ENCODE measurements around the gene STK24.

The STK24 gene

DNA sequence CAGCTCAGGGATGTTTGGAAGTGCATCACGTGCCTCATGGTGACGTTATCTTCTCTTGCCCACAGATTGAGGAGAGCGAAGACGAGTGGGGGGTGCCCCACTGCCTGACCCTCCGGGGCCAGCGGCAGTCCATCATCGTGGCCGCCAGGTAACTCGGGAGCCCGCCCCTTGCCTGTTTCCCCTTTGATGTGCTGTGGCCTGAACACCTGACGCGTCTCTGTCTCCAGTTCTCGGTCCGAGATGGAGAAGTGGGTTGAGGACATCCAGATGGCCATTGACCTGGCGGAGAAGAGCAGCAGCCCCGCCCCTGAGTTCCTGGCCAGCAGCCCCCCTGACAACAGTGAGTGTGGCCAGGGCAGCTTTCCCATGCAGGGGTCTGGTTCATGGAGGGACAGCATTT is 137.0 kb downstream of the STK24 start:
- Mint-ChIP-seq H3K9me3 (no peaks in the 10 kb centered on the region), H3K4me3 (no peak overlapping the region), H3K36me3 (ENCODE audit: low read depth) (peaks cover 55% of the 10 kb centered on the region), H3K27me3 (ENCODE audit: low read depth, poor library complexity) (no peaks in the 10 kb centered on the region), H3K27ac (peak overlapping the region; percentile 29), H3K4me1 (peaks cover 43% of the 10 kb centered on the region)
- DNase-seq: no peak
- TF ChIP-seq, protein P1, sequence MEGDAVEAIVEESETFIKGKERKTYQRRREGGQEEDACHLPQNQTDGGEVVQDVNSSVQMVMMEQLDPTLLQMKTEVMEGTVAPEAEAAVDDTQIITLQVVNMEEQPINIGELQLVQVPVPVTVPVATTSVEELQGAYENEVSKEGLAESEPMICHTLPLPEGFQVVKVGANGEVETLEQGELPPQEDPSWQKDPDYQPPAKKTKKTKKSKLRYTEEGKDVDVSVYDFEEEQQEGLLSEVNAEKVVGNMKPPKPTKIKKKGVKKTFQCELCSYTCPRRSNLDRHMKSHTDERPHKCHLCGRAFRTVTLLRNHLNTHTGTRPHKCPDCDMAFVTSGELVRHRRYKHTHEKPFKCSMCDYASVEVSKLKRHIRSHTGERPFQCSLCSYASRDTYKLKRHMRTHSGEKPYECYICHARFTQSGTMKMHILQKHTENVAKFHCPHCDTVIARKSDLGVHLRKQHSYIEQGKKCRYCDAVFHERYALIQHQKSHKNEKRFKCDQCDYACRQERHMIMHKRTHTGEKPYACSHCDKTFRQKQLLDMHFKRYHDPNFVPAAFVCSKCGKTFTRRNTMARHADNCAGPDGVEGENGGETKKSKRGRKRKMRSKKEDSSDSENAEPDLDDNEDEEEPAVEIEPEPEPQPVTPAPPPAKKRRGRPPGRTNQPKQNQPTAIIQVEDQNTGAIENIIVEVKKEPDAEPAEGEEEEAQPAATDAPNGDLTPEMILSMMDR (IDR thresholded peaks at IDR 0.05): no peak

DNA sequence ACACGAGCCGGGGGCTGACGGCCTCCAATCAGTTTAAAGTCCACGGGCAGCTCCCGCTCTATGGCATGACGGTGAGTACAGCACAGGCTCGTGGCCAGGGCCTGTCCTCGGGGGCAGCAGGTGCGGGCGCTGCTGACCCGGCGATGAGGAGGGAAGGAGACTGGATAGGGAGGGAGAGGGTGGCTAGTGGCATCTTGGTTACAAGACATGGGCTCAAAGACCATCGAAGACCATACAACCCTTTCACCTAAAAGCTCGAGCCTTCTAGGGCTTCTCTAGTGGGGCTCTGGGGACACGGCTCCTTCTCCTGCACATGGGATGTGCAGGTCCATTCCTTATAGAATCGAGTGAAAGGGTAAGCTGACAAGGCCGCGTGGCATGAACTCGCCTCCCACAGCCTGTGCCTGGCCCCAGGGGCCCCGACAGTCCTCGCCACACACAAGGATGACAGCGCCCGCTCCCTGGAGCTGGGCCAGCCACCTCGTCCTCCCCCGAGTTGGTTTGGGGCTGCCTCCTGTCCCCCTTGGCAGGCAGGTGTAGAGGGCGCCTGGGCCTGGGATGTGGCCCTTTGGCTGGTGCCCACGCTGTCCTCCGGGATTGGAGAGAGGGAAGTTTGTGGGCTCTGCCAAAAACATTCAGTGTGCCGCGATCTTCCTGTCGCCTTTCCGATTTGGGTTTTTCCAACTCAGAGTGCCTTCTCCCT is 137.6 kb downstream of the STK24 start:
- Mint-ChIP-seq H3K9me3 (no peaks in the 10 kb centered on the region), H3K36me3 (ENCODE audit: low read depth) (peaks cover 55% of the 10 kb centered on the region), H3K4me1 (peaks cover 41% of the 10 kb centered on the region), H3K27me3 (ENCODE audit: low read depth, poor library complexity) (no peaks in the 10 kb centered on the region), H3K4me3 (no peak overlapping the region), H3K27ac (peak overlapping the region; percentile 29)
- TF ChIP-seq, protein P1 (IDR thresholded peaks at IDR 0.05): no peak
- DNase-seq: no peak

DNA sequence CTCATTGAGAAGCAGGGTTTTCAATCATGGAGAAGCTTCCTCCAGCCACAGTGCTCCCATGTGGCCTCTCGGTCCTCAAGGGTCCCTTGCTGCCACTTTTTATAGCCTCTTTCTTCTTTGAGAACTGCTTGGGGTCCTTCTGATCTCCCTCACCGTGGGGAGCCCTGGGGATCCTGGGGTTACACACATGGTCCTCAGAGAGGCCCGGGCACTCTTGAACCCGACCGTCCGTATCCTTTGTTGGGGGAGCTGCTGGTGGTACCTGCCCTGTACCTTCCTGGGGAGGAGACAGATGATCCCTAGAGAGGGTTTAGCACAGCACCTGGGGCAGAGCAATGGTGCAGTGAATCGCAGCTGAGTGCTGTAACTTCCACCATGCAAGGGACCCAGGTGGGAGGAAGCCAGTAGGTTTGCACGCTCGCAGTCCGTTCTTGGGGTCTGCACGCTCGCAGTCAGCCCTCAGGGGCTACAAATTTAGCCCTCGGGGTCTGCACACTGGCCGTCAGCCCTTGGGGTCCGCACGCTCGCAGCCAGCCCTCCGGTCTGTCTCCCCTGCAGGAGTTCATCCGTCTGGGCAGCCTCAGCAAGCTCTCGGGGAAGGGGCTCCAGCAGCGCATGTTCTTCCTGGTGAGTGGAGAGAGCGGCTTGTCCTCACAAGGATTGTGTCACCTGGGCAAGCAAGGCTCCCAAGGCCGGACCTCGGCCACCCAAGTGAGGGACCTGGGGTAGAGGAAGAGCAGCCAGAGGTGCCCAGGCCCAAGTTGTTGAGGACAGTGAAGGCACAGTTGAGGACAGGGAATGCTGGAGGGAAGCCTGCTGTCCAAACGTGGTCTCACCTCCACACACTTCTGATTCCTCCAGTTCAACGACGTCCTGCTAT is 138.4 kb downstream of the STK24 start:
- Mint-ChIP-seq H3K36me3 (ENCODE audit: low read depth) (peaks cover 59% of the 10 kb centered on the region), H3K27me3 (ENCODE audit: low read depth, poor library complexity) (no peaks in the 10 kb centered on the region), H3K27ac (no peak overlapping the region), H3K9me3 (no peaks in the 10 kb centered on the region), H3K4me3 (no peak overlapping the region), H3K4me1 (peaks cover 33% of the 10 kb centered on the region)
- DNase-seq: no peak
- TF ChIP-seq, protein P1 (IDR thresholded peaks at IDR 0.05): no peak

DNA sequence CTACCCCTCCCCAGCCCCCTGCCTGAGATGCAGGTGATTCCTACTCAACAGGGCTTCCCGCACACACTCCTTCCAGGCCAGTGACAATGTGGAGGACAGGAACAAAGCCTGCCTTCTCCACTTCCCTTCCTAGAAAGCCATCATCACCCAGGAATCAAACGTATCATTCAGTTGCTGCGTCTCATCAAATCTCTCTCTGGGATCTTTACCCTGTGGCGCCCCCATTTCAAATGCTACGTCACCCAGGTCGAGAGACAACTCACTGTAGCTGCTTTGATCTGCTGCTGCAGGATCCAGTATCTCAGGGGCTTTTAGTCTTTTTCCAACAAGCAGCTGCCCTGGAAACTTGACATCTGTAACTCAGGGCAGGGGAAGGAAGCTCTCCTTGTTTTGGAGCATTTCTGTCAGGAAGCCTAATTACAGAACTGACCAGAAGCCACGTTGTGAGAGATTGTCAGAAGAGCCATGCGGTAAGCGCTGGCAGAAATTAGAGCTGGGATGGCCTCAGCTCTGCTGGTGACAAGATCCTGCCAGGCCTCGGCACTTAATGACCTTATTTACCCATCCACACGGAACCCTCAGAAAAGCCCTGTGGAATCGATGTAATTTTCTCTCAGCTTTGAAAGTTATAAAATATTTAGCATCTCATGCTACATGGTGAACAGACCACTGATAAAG is 140.5 kb downstream of the STK24 start:
- no peaks in the 10 kb centered on the region for H3K9me3 Mint-ChIP-seq
- H3K27me3 Mint-ChIP-seq (ENCODE audit: low read depth, poor library complexity): no peaks in the 10 kb centered on the region
- no peak overlapping the region for H3K4me3 Mint-ChIP-seq
- H3K4me1 Mint-ChIP-seq: peaks cover 21% of the 10 kb centered on the region
- no peak for DNase-seq
- H3K36me3 Mint-ChIP-seq (ENCODE audit: low read depth): peaks cover 70% of the 10 kb centered on the region
- H3K27ac Mint-ChIP-seq: no peak overlapping the region
- TF ChIP-seq, protein P1 (IDR thresholded peaks at IDR 0.05): no peak

DNA sequence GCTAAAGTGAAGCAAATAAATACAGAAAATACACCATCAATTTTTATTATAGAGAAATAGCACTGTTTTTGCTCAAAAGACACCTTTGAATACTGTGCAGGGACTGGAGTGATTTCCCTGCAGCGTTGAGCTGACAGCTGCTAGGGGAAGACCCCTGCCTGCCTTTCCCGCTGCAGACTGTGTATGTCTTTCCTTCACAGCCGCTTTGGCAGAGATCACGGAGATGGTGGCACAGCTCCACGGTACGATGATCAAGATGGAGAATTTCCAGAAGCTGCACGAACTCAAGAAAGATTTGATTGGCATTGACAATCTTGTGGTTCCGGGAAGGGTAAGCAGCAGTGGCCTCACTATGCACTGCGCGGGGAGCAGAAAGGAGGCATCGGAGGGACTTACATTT is 141.5 kb downstream of the STK24 start:
- Mint-ChIP-seq H3K9me3 (no peaks in the 10 kb centered on the region), H3K36me3 (ENCODE audit: low read depth) (peaks cover 75% of the 10 kb centered on the region), H3K4me3 (no peak overlapping the region), H3K27me3 (ENCODE audit: low read depth, poor library complexity) (no peaks in the 10 kb centered on the region), H3K27ac (peak overlapping the region; percentile 43), H3K4me1 (peaks cover 22% of the 10 kb centered on the region)
- TF ChIP-seq, protein P1 (IDR thresholded peaks at IDR 0.05): no peak
- no peak for DNase-seq

Data from nephron progenitor cell (in vitro differentiated cells).